HG03060 (cell line): ENCODE measurements around the gene ACTRT3.

Experiments
- ATAC-seq: cut with Tn5 transposase; IDR thresholded peaks from one replicate; pipeline ENCODE4 v1.9.1; 2021; ENCODE audit warnings: low read depth, moderate number of reproducible peaks; ENCODE audit not compliant: unreplicated experiment

Gene ACTRT3

DNA sequence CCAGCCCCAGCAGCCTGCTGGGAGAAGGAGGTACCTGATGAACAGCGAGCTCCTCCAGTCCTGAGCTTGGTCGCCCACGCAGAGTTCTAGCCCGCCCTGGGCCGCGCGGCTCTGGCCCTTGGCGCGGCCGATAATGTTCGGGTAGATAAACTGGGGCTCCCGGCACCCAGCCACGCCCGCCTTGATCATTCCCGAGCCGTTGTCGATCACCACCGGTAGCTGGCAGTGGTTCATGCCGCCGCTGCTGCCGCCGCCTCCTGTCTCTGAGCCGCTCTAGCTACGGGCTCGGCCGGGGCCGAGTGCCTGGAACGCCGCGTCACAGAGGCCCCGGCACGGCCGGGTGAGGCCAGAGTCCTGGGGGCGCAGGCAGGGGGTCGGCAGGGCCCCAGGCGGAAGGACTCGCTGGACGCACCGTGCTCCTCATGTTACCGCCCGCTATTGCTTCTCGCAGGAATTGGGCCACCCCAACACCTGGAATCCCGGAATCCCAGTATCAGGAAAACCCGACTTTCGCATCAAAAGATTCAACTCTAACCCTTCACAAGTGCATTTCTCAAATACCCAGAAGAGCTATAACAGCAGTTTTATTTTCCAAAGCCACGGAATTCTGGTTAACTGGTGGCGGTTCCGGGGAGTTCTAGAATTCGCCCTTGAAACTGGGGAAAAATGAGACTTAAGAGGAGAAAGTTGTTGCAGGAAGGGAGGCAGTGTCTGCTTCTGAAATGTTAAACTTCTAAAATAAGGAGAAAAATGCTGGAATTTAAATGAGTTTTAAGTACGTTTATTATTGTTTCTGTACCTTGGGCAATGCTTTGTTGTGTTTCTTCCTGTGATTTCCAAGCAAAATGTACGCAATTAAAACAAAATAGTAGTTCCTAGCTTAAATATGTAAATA, at the start of gene ACTRT3:
ACTRT3 (minus strand) TSS at position 275 of the 895 bp plus-strand sequence; CDS start at position 234, 41 bp downstream.
- no peak for ATAC-seq

DNA sequence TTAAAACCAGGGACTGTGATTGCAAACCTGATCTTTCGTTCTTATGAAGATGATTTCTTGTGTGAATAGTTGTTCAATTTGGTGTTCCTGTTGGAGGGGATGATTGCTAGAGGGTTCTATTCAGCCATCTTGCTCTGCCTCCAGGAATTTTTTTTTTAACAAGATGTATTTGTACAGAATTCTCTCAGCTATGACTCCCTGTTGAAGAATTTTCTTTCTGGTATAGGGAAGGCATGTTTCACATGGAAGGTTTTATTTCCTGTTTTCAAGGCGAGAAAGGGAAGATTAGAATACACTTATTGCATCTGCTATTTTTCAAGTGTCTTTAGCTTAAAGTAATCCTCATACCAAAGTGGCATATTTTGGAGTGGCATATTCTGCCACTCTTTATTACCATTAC, 49.0 kb upstream of the ACTRT3 start:
- ATAC-seq, result no peak

DNA sequence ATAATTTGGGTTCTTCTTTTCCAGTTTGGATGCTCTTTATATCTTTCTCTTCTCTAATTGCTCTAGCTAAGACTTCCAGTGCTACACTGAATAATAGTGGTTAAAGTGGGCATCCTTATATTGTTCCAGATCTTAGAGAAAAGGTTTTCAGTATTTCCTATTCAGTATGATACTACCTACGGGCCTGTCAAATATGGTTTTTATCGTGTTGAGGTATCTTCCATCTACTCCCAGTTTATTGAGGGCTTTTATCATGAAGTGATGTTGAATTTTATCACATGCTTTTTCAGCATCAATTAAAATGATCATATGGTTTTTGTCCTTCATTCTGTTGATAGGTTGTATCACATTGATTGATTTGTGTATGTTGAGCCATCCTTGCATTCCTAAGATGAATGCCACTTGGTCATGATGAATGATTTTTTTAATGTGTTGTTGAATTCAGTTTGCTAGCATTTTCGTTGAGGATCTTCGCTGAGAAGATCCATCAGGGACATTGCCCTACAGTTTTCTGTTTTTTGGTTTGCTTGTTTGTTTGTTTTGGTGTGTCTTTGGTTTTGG, 46.3 kb upstream of the ACTRT3 start:
- ATAC-seq, result no peak

DNA sequence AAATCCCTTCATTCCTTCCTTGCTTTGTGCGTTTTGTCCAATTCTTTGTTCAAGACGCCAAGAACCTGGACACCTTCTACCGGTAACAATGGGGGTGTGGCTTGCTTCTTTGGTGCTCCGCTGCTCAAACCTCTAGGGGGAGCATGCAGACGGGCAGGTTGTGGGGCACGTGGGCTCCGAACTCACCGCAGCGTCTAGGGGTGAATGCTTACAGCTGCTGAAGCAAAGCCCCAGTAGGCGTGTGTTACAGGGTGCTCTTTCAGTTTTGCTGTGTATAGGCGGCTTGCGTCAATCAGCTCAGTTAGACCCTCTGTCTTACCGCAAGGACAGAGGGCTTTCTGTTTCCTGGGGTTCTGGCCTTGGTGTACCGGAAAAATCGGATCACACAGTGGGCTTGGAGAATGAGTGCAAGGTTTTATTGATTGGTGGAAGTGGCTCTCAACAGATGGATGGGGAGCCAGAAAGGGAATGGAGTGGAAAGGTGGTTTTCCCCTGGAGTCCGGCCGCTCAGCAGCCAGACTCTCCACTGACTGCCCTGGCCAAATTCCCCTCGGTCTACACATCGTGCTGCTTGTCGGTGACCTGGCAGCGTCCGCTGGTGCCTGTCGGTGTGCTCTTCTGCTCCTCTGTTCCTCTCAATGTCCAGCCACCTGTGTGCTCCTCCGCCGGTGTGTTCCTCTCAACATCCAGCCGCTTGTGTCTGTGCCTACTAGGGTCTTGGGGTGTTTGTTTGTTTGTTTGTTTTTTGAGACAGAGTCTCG, 44.6 kb upstream of the ACTRT3 start:
- peak; percentile 88 for ATAC-seq

DNA sequence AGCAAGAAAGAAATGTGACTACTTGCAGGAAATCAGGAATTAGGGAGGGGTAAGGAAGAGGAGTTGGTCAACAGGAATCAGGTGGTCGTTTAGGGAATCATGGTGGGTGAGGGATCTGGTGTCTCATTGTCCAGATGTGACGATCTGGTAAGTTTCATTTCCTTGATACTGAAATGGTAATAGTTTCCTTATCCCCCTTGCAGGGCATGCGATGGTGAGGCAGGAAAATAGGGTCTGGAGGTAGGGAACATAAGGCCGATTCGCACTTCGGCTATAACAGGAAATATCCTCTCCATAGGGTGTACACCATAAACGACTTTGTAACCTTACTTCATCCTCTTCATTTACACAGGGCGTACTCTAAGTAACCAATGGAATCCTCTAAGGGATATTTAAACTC, 43.9 kb upstream of the ACTRT3 start:
- ATAC-seq, result no peak

DNA sequence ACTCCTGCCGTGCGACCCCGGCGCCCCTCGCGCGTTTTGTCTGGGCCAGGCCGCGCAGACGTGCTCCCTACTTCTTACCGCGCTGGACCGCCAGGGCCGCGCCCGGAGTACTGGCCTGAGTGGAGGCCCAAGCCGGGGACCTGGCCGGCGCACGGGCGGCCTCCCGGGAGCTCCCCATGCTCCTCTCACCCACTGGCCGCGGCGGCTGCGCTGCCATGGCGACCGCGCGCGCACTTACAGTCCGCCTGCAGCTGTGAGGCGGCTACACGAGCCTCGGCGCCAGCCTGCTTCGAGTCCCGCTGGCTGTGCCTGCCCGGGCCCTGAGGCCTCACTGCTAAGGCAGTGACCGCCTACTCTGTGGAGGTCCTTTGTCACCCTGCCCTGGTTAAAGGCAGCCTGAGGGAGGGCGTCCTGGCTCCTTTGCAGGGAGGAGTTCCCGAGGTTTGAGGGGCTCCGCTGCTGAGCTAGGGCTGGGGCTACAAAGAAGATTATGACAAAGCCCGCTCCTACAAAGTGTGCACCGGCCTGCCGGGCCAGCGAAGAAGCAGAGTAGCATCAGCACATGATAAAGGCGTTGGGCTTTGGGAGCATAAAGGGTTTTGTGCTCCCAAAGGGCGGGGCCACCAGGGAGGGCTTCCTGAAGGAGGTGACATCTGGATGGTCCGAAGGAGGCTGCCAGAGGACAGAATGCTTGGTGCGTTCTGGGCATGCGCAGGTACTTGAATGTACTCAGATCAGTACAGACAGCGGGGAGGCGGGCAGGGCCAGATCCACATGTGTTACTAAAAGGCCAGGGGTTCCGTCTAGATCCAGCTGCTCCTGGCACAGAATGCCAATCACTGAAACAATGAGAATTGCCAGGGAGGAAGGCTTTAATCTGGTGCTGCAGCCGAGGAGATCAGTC, 43.2 kb upstream of the ACTRT3 start, which contains the start of the genes LRRC34 and LRRIQ4:
LRRC34 (minus strand) TSS at position 573 of the 904 bp plus-strand sequence; CDS start at position 217, 356 bp downstream.
LRRIQ4 (plus strand) TSS at position 539 of the 904 bp plus-strand sequence. CDS start 9,052 bp downstream, outside the sequence.
- ATAC-seq, result peak; percentile 51

DNA sequence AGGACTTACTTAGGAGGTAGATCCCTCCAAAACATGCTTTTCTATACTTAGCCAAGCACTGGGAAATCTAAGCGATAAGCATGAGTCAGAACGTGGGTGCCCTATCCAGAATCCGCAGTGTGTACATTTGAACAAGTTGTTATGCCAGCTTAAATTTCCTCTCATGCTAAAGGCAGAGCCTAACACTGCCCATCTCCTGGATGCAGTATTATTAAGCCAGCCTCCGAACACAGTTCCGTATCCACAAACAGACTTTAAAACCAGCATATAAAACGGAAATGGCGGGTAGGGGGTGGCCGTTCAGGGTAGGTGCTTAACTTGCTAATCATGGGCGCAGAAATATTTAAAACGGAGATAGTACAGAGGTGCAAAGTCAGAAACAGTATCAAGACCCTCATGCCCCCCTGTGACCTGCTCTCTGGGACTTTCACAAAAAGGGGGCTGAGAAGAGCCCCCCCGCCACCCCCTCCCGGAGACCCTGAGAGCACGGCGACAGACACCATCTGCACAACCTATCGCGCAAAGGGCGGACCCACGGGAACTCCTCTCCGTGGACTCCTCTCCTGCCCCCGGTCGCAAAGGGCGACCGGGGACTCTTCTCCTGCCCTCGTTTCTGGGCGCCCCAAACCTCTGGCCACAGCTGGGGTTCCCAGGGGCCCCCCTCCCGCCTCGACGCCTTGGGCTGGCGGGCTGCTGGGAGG, 42.4 kb upstream of the ACTRT3 start:
- no peak for ATAC-seq

DNA sequence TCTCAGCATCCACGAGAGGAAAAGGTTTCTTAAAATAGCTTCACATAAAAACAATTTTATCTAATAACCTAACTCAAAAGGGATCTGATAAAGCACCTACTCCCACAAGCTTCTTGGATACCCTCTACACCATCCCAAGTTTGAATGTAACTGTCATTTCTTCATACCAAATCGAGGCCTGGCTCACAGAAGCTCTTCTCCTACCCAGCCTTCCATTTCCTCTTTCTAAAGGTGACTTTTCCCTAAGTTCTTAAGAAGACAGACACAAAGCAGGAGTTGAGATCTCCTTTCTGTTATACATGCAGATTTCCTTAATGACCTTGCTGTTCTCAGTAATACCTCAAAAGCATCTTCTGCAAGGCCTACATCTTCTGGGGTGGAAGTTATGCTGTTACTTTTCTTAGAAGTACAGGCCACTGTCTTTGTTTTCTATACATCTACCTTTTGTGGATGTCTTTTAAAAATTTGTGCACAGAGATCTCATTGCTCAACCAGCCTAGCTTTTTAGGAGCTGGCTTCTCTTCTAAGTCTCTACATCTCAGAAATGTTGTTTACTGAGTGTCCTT, 40.0 kb upstream of the ACTRT3 start:
- no peak for ATAC-seq

DNA sequence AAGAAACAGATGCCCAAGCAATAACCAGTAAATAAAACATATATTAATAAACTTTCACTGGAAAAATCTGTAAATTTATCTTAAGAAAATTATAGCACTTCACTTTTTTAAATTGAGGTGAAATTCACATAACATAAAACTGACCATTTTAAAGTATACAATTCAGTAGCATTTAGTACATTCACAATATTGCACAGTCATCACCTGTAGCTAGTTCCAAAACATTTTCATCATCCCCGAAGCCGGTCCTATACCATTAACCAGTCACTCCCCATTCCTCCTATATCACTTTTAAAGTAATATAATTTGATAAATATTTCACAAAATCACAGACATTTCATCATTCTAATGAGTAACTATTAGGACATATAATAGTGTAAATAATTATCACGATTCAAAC, 35.3 kb upstream of the ACTRT3 start:
- no peak for ATAC-seq

DNA sequence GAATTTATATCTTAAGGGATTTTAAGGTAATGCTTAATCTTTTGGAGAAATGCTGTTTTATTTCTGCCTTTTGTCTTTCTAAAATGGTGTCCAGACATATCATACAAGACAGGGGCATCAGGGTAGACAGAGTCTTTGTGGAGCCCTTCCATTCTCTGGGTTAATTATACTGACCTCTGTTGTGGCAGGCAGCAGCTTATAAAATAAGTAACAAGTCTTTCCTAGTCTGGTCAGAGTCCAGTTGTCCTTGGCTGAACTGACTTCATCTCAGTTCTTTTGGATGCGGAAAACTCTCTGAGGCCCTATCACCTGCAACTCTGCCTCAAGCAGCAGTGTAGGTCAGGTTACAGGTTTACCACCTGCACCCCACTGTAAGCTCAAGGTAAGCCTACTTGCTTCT, 23.0 kb upstream of the ACTRT3 start:
- ATAC-seq, result no peak

DNA sequence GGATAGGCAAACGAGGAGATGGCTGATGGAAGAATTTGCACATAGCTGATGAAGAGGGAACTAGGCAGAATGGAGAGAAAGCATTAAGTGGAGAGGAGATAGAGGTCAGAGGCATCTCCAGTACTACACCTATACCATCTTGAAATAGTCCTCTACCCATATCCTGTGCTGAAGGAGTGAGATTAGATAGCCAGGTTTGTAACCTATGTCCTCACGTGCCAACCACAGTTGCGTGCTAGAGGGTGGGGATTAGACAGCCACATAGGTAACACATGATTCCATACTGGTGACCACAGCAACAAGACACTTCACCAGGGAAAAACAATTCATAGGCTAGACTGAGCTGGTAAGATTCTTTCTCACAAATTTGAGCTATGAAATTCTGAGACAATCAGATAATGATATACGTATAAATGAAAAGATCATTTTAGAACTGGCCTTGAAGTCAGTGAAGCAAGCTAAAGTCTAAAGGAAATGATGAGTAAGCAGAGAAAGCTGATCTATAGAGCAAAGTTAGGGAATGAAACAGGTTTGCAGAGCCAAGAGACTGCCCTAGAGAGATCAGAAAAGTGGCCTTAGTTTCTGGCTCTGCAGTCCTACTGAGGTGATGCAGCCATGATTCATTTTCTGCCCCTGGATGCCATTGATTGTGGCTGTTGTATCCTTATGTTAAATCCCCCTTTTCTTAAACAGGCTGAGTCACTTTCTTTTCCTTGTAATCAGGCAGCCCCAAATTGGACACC, 21.5 kb upstream of the ACTRT3 start:
- ATAC-seq, result no peak

DNA sequence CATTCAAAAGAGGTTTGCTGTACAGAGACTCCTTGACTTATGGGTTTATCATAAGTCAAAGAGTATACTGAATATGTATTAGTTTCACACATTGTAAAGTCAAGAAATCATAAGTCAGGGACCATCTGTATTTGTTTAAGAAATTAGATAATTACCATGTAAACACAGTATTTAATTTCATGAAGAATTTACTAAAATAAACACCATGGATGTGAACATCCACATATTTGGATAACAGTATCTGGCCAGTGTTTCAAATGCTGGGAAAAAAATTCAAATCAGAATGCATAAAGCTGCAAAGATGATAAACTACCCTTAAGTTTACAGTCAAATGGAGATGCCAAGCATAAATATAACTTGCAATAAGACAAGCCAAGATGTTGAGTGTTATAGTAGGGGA, 20.9 kb upstream of the ACTRT3 start:
- no peak for ATAC-seq

DNA sequence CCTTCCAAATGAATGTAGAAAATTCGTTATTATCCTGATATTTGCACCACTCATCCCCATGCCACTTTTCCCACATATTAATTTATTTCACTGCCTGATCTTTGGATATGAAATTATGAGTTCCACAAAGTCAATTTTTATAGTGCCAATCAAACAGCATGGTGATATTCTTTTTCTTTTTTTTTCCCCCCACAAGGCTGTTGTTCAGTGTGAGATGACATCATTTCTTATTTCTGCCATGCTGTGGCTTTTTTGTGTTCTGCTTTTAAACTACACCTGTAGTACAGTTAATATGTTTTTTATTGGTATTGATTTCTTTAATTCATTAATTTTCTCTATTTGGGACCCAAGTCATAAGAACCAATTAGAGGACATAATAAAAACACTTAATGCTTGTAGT, 18.4 kb upstream of the ACTRT3 start:
- ATAC-seq, result no peak

DNA sequence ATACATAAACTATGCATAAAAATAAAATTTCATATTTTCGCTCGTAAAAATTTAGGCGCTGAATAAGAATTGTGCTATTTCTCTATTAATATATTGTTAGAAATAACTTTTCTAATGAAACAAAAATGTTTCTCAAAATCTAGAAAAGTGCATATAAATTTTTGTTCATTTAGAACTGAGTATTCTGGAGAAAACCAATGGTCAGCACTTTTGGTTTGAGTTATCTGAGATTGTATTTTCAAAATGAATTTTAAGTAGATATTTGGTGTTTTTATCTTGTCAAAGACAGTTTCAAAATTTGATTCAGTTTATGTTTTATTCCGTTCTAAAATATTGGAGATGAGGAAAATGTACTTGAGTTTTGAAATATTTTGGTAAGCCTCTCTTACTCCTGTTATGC, 17.8 kb upstream of the ACTRT3 start:
- no peak for ATAC-seq

DNA sequence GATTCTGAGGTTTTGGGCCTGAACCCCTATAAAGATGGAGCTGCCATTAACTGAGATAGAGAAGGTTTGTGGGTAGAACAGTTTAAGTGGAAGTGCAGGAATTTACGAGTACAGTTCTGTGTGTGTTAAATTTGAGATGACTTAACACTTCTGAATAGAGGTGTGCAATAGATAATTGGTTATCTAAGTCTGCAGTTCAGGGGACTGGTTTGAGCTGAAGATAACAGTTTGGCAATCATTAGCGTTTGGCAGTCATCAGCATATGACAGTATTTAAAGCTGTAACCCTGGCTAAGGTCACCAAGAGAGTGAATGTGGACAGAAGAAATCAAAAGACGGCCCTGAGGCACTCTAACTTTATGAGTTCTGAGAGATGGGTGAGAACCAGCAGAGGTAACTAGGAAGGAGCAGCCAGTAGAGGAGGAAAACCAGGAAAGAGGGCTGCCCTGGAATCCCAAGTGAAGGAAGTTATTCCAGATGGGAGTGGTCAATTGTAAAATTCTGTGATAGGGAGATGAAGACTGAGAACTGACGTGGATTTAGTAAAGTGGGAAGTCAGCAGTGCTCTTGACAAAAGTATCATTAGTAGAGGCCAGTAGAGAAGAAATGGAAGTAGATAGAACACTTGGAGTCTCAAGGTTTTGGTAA, 12.0 kb upstream of the ACTRT3 start:
- ATAC-seq, result no peak

DNA sequence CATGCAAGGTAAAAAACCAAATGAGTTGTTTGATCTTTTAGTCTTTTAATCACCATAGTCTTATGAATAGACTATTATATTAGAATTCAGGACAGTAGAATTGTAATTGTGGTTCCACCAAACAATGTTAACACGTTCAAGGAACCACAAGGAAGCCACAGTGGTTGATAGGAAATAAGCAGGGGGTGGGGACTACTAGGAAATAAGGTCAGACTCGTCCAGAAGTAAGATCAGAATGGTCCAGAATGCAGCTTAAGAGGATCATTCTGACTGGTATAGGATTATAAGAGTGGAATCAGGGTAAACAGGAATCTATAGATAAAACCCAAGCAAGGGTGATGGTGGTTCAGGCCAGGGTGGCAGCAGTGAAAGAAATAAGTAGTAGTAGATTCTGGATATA, 11.4 kb upstream of the ACTRT3 start:
- no peak for ATAC-seq

DNA sequence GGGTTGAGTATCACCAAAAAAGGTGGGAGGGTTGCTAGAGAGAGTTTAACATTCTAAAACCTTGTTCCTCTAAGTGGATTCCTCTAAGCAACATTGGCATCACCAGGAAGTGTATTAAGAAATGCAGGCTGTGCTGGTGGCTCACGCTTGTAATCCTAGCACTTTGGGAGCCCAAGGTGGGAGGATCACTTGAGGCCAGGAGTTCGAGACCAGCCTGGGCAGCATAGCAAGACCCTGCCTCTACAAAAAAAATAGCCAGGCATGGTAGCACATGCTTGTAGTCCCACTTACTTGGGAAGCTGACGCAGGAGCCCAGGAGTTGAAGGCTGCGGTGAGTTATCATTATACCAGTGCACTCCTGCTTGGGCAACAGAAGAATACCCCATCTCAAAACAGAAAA, 8.5 kb upstream of the ACTRT3 start:
- no peak for ATAC-seq

DNA sequence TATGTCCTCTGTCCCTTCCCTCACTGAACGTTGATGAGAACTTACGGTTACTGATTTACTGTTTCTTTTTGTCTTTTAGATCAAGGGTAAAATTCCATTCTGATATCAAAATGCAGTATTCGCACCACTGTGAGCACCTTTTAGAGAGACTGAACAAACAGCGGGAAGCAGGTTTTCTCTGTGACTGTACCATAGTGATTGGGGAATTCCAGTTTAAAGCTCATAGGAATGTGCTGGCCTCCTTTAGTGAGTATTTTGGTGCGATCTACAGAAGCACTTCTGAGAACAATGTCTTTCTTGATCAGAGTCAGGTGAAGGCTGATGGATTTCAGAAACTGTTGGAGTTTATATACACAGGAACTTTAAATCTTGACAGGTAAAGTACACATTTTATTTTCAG, 4.8 kb upstream of the ACTRT3 start:
- no peak for ATAC-seq
